HepG2 (cell line): ENCODE data around the gene ZNF213. TPM values are rescaled to one million over a fixed set of nuclear protein-coding genes. Genes with fewer than 3 reads are reported as not detected.
A peak's percentile ranks its signal among the peaks of the same experiment; 100 is the strongest.

Experiments
- CBX1 ChIP-seq: IDR thresholded peaks from one replicate; pipeline ENCODE4 v1.6.1; 2016; ENCODE audit warnings: antibody characterized with exemption, low read depth
- CTCF ChIP-seq: sonication (generic); formaldehyde crosslinking; IDR thresholded peaks from 2 replicates; pipeline ENCODE4 v1.5.0; 2020; ENCODE audit warnings: mild to moderate bottlenecking, missing genetic modification reagents, moderate library complexity
- ESRRA ChIP-seq: sonication (generic); formaldehyde crosslinking; IDR thresholded peaks from 2 replicates; pipeline ENCODE4 v1.5.1; 2020; ENCODE audit warnings: mild to moderate bottlenecking, low read depth, missing genetic modification reagents
- GLI4 ChIP-seq: sonication (generic); formaldehyde crosslinking; IDR thresholded peaks from 2 replicates; pipeline ENCODE4 v1.5.1; 2020; ENCODE audit warnings: missing genetic modification reagents, mild to moderate bottlenecking, moderate library complexity, borderline replicate concordance
- PRDM15 ChIP-seq: sonication (generic); formaldehyde crosslinking; IDR thresholded peaks from 2 replicates; pipeline ENCODE4 v1.4.0; 2020; ENCODE audit warnings: missing genetic modification reagents
- SATB2 ChIP-seq: sonication (generic); formaldehyde crosslinking; IDR thresholded peaks from 2 replicates; pipeline ENCODE4 v1.5.0; 2020; ENCODE audit warnings: missing genetic modification reagents
- SMAD3 ChIP-seq: sonication (generic); formaldehyde crosslinking; IDR thresholded peaks from 2 replicates; pipeline ENCODE4 v1.4.0; 2020; ENCODE audit warnings: missing genetic modification reagents
- TMF1 ChIP-seq: sonication (generic); formaldehyde crosslinking; IDR thresholded peaks from 2 replicates; pipeline ENCODE4 v1.8.1; 2022; ENCODE audit warnings: low read depth, missing genetic modification reagents
- ZBTB14 ChIP-seq: sonication (generic); formaldehyde crosslinking; IDR thresholded peaks from 2 replicates; pipeline ENCODE4 v1.4.0; 2020; ENCODE audit warnings: missing genetic modification reagents
- ZNF451 ChIP-seq: sonication (generic); formaldehyde crosslinking; IDR thresholded peaks from 2 replicates; pipeline ENCODE4 v1.5.0; 2020; ENCODE audit warnings: mild to moderate bottlenecking, missing genetic modification reagents
- ZNF530 ChIP-seq: sonication (generic); formaldehyde crosslinking; IDR thresholded peaks from 2 replicates; pipeline ENCODE4 v1.5.0; 2020; ENCODE audit warnings: low read depth, mild to moderate bottlenecking, missing genetic modification reagents
- ZNF598 ChIP-seq: sonication (generic); formaldehyde crosslinking; IDR thresholded peaks from 2 replicates; pipeline ENCODE4 v1.5.1; 2020; ENCODE audit warnings: mild to moderate bottlenecking, missing genetic modification reagents, borderline replicate concordance
- ZNF766 ChIP-seq: sonication (generic); formaldehyde crosslinking; IDR thresholded peaks from 2 replicates; pipeline ENCODE4 v1.5.0; 2020; ENCODE audit warnings: missing genetic modification reagents, borderline replicate concordance
- polyA plus RNA-seq, 8 experiments: library from polyadenylated mRNA; depleted of rRNA in 3 of 8; stranded (reverse) in 7 of 8; unstranded in 1 of 8; fragments of >200 nt; fragmentation: Illumina TruSeq in 4 of 8; extraction: Trizol in 4 of 8; gene quantifications; 2 replicates each; pipeline versions ENCODE4 v1.2.1 to v1.2.3, GENCODE V29; 2011 to 2016; ENCODE audit warnings: low read depth in 4 of 8, missing spikeins in 1 of 8, mixed read lengths in 1 of 8; ENCODE audit not compliant: insufficient read depth in 1 of 8
- total RNA-seq, 5 experiments: library from RNA; depleted of rRNA; stranded (reverse); fragments of >200 nt; fragmentation: Illumina TruSeq; extraction: Trizol; gene quantifications; 2 replicates each; pipeline ENCODE4 v1.2.3, GENCODE V29; 2016; ENCODE audit warnings: low read depth in 1 of 5
- TF ChIP-seq, protein P1 (sequence below): sonication (generic); formaldehyde crosslinking; IDR thresholded peaks from 2 replicates; pipeline ENCODE4 v1.4.0; 2020; ENCODE audit warnings: missing genetic modification reagents, mild to moderate bottlenecking, borderline replicate concordance
- TF ChIP-seq, protein P2 (sequence below): sonication (generic); formaldehyde crosslinking; IDR thresholded peaks from 2 replicates; pipeline ENCODE4 v1.4.0; 2020; ENCODE audit warnings: mild to moderate bottlenecking, missing genetic modification reagents
- TF ChIP-seq, protein P3 (sequence below): sonication (generic); formaldehyde crosslinking; IDR thresholded peaks from 2 replicates; pipeline ENCODE4 v1.4.0; 2020; ENCODE audit warnings: mild to moderate bottlenecking, missing genetic modification reagents

ZNF213 gene
- total and polyA plus RNA-seq, 2 of the 13 experiments (the other 11 are each of a cell fraction or from before 2014, with no cell fraction given): 0.59 to 0.97 TPM

DNA sequence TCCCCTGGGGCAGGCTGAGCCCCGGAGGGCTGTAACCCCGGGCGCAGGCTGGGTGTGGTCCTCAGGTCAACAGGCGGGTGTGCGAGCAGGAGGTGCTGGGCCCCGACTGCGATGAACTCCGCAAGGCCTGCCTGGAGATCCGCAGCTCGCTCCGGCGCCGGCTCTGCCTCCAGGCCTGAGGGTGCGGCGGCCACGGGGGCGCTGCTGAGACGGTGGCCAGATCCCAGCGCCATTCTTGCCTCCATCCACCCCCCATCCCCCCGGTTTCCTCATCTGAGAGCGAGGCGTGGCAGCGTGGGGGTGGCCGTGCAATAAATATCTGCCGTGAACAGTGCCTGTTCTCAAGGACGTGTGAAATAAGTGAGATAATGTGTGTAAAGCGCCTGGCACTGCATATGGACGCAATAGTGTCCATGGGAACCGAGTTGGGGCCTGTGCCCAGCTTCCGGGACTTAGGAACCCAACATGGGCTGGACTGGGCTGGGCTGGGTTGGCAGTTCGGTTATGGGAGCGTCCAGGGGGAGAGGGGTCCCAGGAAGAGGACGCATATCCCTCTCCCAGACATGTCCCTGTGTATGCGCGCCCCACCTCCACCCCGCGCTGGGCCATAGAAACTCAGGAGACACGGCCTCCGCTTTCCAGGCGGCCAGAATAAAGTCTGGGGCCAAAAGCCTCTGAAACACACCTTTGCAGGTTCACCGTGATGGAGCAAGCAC, 15.0 kb downstream of the ZNF213 start (continued):
- TF ChIP-seq ZNF598 (CRISPR knock-in tag): peak; percentile 49; the same call in 1 of the 2 replicates
- TF ChIP-seq SMAD3: peak; percentile 25; the same call in 1 of the 2 replicates
- 0 out of 2 replicates have a peak, but pooled peaks have one; percentile 21 for TF ChIP-seq PRDM15
- 0 out of 2 replicates have a peak, but pooled peaks have one; percentile 58 for TF ChIP-seq ZNF766 (CRISPR knock-in tag)
- peak; percentile 49; the same call in 1 of the 2 replicates for TF ChIP-seq ZBTB14
- peak; percentile 22 for TF ChIP-seq CBX1
- TF ChIP-seq TMF1: peak; percentile 24; the same call in 1 of the 2 replicates
- no peak for TF ChIP-seq ZNF530 (CRISPR knock-in tag)
- TF ChIP-seq CTCF (CRISPR knock-in tag): peak; percentile 80
- TF ChIP-seq GLI4 (CRISPR knock-in tag): 0 out of 2 replicates have a peak, but pooled peaks have one; percentile 31
- TF ChIP-seq, protein P1, sequence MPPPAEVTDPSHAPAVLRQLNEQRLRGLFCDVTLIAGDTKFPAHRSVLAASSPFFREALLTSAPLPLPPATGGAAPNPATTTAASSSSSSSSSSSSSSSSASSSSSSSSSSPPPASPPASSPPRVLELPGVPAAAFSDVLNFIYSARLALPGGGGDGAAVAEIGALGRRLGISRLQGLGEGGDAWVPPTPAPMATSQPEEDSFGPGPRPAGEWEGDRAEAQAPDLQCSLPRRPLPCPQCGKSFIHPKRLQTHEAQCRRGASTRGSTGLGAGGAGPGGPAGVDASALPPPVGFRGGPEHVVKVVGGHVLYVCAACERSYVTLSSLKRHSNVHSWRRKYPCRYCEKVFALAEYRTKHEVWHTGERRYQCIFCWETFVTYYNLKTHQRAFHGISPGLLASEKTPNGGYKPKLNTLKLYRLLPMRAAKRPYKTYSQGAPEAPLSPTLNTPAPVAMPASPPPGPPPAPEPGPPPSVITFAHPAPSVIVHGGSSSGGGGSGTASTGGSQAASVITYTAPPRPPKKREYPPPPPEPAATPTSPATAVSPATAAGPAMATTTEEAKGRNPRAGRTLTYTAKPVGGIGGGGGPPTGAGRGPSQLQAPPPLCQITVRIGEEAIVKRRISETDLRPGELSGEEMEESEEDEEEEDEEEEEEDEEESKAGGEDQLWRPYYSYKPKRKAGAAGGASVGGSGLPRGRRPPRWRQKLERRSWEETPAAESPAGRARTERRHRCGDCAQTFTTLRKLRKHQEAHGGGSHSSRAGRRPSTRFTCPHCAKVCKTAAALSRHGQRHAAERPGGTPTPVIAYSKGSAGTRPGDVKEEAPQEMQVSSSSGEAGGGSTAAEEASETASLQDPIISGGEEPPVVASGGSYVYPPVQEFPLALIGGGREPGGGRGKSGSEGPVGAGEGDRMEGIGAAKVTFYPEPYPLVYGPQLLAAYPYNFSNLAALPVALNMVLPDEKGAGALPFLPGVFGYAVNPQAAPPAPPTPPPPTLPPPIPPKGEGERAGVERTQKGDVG (CRISPR knock-in tag): 0 out of 2 replicates have a peak, but pooled peaks have one; percentile 19
- TF ChIP-seq ESRRA: 0 out of 2 replicates have a peak, but pooled peaks have one; percentile 16
- peak; percentile 18; the same call in 1 of the 2 replicates for TF ChIP-seq SATB2
- TF ChIP-seq, protein P2, sequence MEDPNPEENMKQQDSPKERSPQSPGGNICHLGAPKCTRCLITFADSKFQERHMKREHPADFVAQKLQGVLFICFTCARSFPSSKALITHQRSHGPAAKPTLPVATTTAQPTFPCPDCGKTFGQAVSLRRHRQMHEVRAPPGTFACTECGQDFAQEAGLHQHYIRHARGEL (CRISPR knock-in tag): 0 out of 2 replicates have a peak, but pooled peaks have one; percentile 33
- TF ChIP-seq, protein P3, sequence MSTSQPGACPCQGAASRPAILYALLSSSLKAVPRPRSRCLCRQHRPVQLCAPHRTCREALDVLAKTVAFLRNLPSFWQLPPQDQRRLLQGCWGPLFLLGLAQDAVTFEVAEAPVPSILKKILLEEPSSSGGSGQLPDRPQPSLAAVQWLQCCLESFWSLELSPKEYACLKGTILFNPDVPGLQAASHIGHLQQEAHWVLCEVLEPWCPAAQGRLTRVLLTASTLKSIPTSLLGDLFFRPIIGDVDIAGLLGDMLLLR: 0 out of 2 replicates have a peak, but pooled peaks have one; percentile 58
- TF ChIP-seq ZNF451 (CRISPR knock-in tag): no peak; the same call in none of the 2 replicates
